H9 (cell line): ENCODE data around the gene FASTKD3. TPM values are rescaled to one million over a fixed set of nuclear protein-coding genes. Genes with fewer than 3 reads are reported as not detected.

Experiments
- DNase-seq: peaks from one replicate; pipeline ENCODE4 v3.0.0-alpha.2; 2017
- H2AFZ ChIP-seq: one replicate; pipeline ENCODE4 v1.6.1; 2013; ENCODE audit warnings: mild to moderate bottlenecking, low read length, control low read depth, moderate library complexity
- H2AK5ac ChIP-seq: 2 replicates; pipeline ENCODE4 v1.6.1; 2013; ENCODE audit warnings: low read length, control low read depth, mixed read lengths; ENCODE audit not compliant: insufficient read length
- H2BK120ac ChIP-seq: one replicate; pipeline ENCODE4 v1.6.1; 2013; ENCODE audit warnings: low read depth, mild to moderate bottlenecking, low read length, control low read depth, inconsistent platforms; ENCODE audit not compliant: poor library complexity, severe bottlenecking
- H2BK12ac ChIP-seq: 2 replicates; pipeline ENCODE4 v1.6.1; 2013; ENCODE audit warnings: low read length, control low read depth, mixed read lengths, low read depth; ENCODE audit not compliant: insufficient read length
- H2BK15ac ChIP-seq: 2 replicates; pipeline ENCODE4 v1.6.1; 2013; ENCODE audit warnings: low read depth, low read length, control low read depth
- H2BK20ac ChIP-seq: one replicate; pipeline ENCODE4 v1.6.1; 2013; ENCODE audit warnings: low read depth, mild to moderate bottlenecking, low read length, control low read depth, inconsistent platforms; ENCODE audit not compliant: poor library complexity, severe bottlenecking
- H2BK5ac ChIP-seq: 2 replicates; pipeline ENCODE4 v1.6.1; 2013; ENCODE audit warnings: low read length, control low read depth, mixed read lengths; ENCODE audit not compliant: insufficient read length
- H3K14ac ChIP-seq: 2 replicates; pipeline ENCODE4 v1.6.1; 2013; ENCODE audit warnings: low read length, control low read depth; ENCODE audit not compliant: insufficient read depth
- H3K18ac ChIP-seq: 2 replicates; pipeline ENCODE4 v1.6.1; 2013; ENCODE audit warnings: low read depth, mild to moderate bottlenecking, mixed read lengths, low read length, control low read depth; ENCODE audit not compliant: insufficient read length
- H3K23ac ChIP-seq: 2 replicates; pipeline ENCODE4 v1.6.1; 2013; ENCODE audit warnings: low read length, control low read depth, mixed read lengths, low read depth; ENCODE audit not compliant: insufficient read length
- H3K23me2 ChIP-seq: 2 replicates; pipeline ENCODE4 v1.6.1; 2013; ENCODE audit warnings: low read depth, mild to moderate bottlenecking, mixed read lengths, low read length, control low read depth; ENCODE audit not compliant: insufficient read length, poor library complexity, severe bottlenecking
- H3K27ac ChIP-seq: 2 replicates; pipeline ENCODE4 v1.5.1; 2013; ENCODE audit warnings: low read length, control low read depth, mixed read lengths, low read depth; ENCODE audit not compliant: insufficient read length
- H3K27me3 ChIP-seq: 2 replicates; pipeline ENCODE4 v1.6.1; 2013; ENCODE audit warnings: low read length, control low read depth, inconsistent platforms; ENCODE audit not compliant: insufficient read depth
- H3K4ac ChIP-seq: 2 replicates; pipeline ENCODE4 v1.6.1; 2013; ENCODE audit warnings: low read depth, mild to moderate bottlenecking, control low read depth, inconsistent platforms, low read length, moderate library complexity
- H3K4me1 ChIP-seq: 2 replicates; pipeline ENCODE4 v1.6.1; 2013; ENCODE audit warnings: low read length, control low read depth, inconsistent platforms; ENCODE audit not compliant: insufficient read depth
- H3K4me2 ChIP-seq: 2 replicates; pipeline ENCODE4 v1.6.1; 2013; ENCODE audit warnings: low read length, control low read depth, mixed read lengths; ENCODE audit not compliant: insufficient read length, insufficient read depth
- H3K56ac ChIP-seq: 2 replicates; pipeline ENCODE4 v1.6.1; 2013; ENCODE audit warnings: low read depth, mild to moderate bottlenecking, mixed read lengths, low read length, control low read depth; ENCODE audit not compliant: insufficient read length
- H3K79me1 ChIP-seq: 2 replicates; pipeline ENCODE4 v1.6.1; 2013; ENCODE audit warnings: low read depth, mild to moderate bottlenecking, moderate library complexity, low read length, control low read depth, inconsistent platforms; ENCODE audit not compliant: insufficient read depth, poor library complexity, severe bottlenecking
- H3K79me2 ChIP-seq: 2 replicates; pipeline ENCODE4 v1.6.1; 2013; ENCODE audit warnings: low read length, control low read depth, inconsistent platforms; ENCODE audit not compliant: insufficient read depth
- H3K9ac ChIP-seq: 2 replicates; pipeline ENCODE4 v1.6.1; 2013; ENCODE audit warnings: low read length, control low read depth, mixed read lengths; ENCODE audit not compliant: insufficient read length; ENCODE audit errors: extremely low read depth
- H3K9me3 ChIP-seq: one replicate; pipeline ENCODE4 v1.6.1; 2013; ENCODE audit warnings: low read depth, low read length, inconsistent platforms; ENCODE audit not compliant: control insufficient read depth
- H3T11ph ChIP-seq: one replicate; pipeline ENCODE4 v1.6.1; 2013; ENCODE audit warnings: mild to moderate bottlenecking, low read length, control low read depth, inconsistent platforms
- H4K20me1 ChIP-seq: one replicate; pipeline ENCODE4 v1.6.1; 2013; ENCODE audit not compliant: control insufficient read depth, insufficient read length, insufficient read depth
- H4K5ac ChIP-seq: 2 replicates; pipeline ENCODE4 v1.6.1; 2013; ENCODE audit warnings: low read depth, mild to moderate bottlenecking, mixed read lengths, low read length, control low read depth; ENCODE audit not compliant: insufficient read length
- H4K8ac ChIP-seq: replicated peaks from 2 replicates; pipeline ENCODE4 v1.6.1; 2013; ENCODE audit warnings: low read length, control low read depth, mixed read lengths, low read depth; ENCODE audit not compliant: insufficient read length
- H4K91ac ChIP-seq: 2 replicates; pipeline ENCODE4 v1.6.1; 2013; ENCODE audit warnings: low read depth, mild to moderate bottlenecking, moderate library complexity, mixed read lengths, low read length, control low read depth; ENCODE audit not compliant: insufficient read length
- H3K27ac Mint-ChIP-seq, 3 experiments: 2 replicates in 2 of 3; 3 replicates in 1 of 3; pipeline ENCODE4 v1.8.0; 2020 to 2021; ENCODE audit warnings: mixed read lengths in 3 of 3, mild to moderate bottlenecking in 1 of 3, moderate library complexity in 1 of 3
- H3K27me3 Mint-ChIP-seq: 2 replicates; pipeline ENCODE4 v1.8.0; 2021; ENCODE audit warnings: low read depth, mild to moderate bottlenecking, moderate library complexity, mixed read lengths
- H3K36me3 Mint-ChIP-seq, 3 experiments: 2 replicates in 2 of 3; 3 replicates in 1 of 3; pipeline ENCODE4 v1.8.0; 2020 to 2021; ENCODE audit warnings: low read depth in 3 of 3, mixed read lengths in 3 of 3; ENCODE audit not compliant: insufficient read depth in 1 of 3
- H3K4me1 Mint-ChIP-seq, 2 experiments: 2 replicates each; pipeline ENCODE4 v1.8.0; 2020; ENCODE audit warnings: mixed read lengths in 2 of 2
- H3K4me3 Mint-ChIP-seq, 2 experiments: 2 replicates in 1 of 2; 3 replicates in 1 of 2; pipeline ENCODE4 v1.8.0; 2020 to 2021; ENCODE audit warnings: mild to moderate bottlenecking in 2 of 2, mixed read lengths in 2 of 2, moderate library complexity in 1 of 2
- H3K9me3 Mint-ChIP-seq, 2 experiments: 2 replicates in 1 of 2; 3 replicates in 1 of 2; pipeline ENCODE4 v1.8.0; 2020; ENCODE audit warnings: mild to moderate bottlenecking in 2 of 2, mixed read lengths in 2 of 2, moderate library complexity in 1 of 2
- WGBS: extraction: QIAGEN DNeasy Blood & Tissue Kit; methylation state at CpG from one replicate; pipeline ENCODE4 v1.1.7; 2013; ENCODE audit warnings: missing lambda C conversion rate, low lambda C conversion rate, mixed read lengths; ENCODE audit not compliant: insufficient read length; ENCODE audit errors: extremely low coverage; 5-methylcytosine and 5-hydroxymethylcytosine counted together
- total RNA-seq: library from RNA; stranded (reverse); gene quantifications from 2 replicates; pipeline ENCODE4 v1.2.1, GENCODE V29; 2021
- TF ChIP-seq, protein P1 (sequence below): fragments of 200-600 bp; sonication (generic); conservative IDR thresholded peaks from 3 replicates; pipeline ENCODE4 v1.8.0; 2021; ENCODE audit warnings: antibody characterized with exemption, mild to moderate bottlenecking

The FASTKD3 gene
- total RNA-seq, 1 experiment from 2014 or later = 15.0 TPM

- Histone ChIP-seq H3T11ph (no peak overlapping the region), H3K23me2 (peaks cover 5% of the 10 kb centered on the region), H2BK12ac (no peak overlapping the region), H3K79me1 (no peaks in the 10 kb centered on the region), H3K23ac (no peak overlapping the region), H2BK120ac (no peak overlapping the region), H2BK20ac (no peak overlapping the region), H3K4me2 (no peak overlapping the region), H3K14ac (no peak overlapping the region), H3K18ac (no peak overlapping the region), H4K8ac (no peak overlapping the region), H4K20me1 (no peaks in the 10 kb centered on the region), H2AFZ (no peak overlapping the region), H3K79me2 (no peaks in the 10 kb centered on the region), H3K9me3 (no peaks in the 10 kb centered on the region), H4K91ac (no peak overlapping the region), H3K4ac (no peak overlapping the region), H3K27ac (no peak overlapping the region), H2BK5ac (no peak overlapping the region), H3K56ac (no peak overlapping the region), H2AK5ac (no peak overlapping the region), H3K4me1 (no peaks in the 10 kb centered on the region), H2BK15ac (no peak overlapping the region), H4K5ac (no peak overlapping the region), H3K9ac (no peak overlapping the region), H3K27me3 (no peaks in the 10 kb centered on the region)
- Mint-ChIP-seq H3K36me3 (peaks cover 8 to 27% (median 11%) of the 10 kb centered on the region in 3 experiments), H3K27me3 (peaks cover 15% of the 10 kb centered on the region), H3K9me3 (peaks cover 2 to 7% of the 10 kb centered on the region in 2 experiments; a peak in 3 of 5 replicates), H3K27ac (peak overlapping the region in 1 of 3 experiments; percentile 19; a peak in 1 of 7 replicates), H3K4me1 (peaks cover 5 to 7% of the 10 kb centered on the region in 2 experiments), H3K4me3 (no peak overlapping the region)
- no peak for DNase-seq
- TF ChIP-seq, protein P1, sequence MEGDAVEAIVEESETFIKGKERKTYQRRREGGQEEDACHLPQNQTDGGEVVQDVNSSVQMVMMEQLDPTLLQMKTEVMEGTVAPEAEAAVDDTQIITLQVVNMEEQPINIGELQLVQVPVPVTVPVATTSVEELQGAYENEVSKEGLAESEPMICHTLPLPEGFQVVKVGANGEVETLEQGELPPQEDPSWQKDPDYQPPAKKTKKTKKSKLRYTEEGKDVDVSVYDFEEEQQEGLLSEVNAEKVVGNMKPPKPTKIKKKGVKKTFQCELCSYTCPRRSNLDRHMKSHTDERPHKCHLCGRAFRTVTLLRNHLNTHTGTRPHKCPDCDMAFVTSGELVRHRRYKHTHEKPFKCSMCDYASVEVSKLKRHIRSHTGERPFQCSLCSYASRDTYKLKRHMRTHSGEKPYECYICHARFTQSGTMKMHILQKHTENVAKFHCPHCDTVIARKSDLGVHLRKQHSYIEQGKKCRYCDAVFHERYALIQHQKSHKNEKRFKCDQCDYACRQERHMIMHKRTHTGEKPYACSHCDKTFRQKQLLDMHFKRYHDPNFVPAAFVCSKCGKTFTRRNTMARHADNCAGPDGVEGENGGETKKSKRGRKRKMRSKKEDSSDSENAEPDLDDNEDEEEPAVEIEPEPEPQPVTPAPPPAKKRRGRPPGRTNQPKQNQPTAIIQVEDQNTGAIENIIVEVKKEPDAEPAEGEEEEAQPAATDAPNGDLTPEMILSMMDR = no peak
- no CpG with 5 or more reads among the region's 3 CpGs for WGBS
Observed at GRCh38 chr5:7855611-7856010, 13.2 kb downstream of the FASTKD3 start.
